RPMI7951 (cell line): ENCODE results near the gene OSBPL8. TPM values are rescaled to one million over a fixed set of nuclear protein-coding genes. Genes with fewer than 3 reads are reported as not detected.
"Not testable (repeated sequence)": the region's sequence is repeated elsewhere in the genome, so short reads cannot be mapped to it uniquely, and the experiment has no call there.

Experiments
- DNase-seq: peaks from one replicate; pipeline ENCODE4 v3.0.0-alpha.2; 2012; ENCODE audit warnings: low read depth
- total RNA-seq: library from RNA; depleted of rRNA; stranded (reverse); fragments of >200 nt; shearing (Covaris generic); gene quantifications from 2 replicates; pipeline ENCODE4 v1.2.3, GENCODE V29; 2014

Gene OSBPL8
- total RNA-seq, 1 experiment from 2014 or later = 55.9 TPM

DNA sequence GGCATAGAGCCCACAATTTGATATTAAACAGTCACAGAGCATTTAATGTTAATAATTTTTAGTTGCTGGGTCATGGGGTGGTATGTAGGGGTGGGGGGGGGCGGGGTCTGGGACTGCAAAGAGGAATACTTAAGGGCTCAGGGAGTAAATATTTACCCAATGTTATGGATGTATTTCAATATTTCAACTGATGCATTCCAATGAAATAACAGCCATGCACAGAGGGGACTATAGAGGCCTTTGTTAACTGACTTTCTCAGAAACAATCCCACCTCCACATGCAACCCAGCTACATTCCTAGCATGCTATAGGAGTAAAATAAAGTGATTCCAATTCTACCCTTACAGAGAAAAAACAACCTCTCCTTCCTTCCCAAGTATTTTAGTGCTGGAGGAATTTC lies 203.5 kb downstream of the OSBPL8 start:
- DNase-seq = no peak

DNA sequence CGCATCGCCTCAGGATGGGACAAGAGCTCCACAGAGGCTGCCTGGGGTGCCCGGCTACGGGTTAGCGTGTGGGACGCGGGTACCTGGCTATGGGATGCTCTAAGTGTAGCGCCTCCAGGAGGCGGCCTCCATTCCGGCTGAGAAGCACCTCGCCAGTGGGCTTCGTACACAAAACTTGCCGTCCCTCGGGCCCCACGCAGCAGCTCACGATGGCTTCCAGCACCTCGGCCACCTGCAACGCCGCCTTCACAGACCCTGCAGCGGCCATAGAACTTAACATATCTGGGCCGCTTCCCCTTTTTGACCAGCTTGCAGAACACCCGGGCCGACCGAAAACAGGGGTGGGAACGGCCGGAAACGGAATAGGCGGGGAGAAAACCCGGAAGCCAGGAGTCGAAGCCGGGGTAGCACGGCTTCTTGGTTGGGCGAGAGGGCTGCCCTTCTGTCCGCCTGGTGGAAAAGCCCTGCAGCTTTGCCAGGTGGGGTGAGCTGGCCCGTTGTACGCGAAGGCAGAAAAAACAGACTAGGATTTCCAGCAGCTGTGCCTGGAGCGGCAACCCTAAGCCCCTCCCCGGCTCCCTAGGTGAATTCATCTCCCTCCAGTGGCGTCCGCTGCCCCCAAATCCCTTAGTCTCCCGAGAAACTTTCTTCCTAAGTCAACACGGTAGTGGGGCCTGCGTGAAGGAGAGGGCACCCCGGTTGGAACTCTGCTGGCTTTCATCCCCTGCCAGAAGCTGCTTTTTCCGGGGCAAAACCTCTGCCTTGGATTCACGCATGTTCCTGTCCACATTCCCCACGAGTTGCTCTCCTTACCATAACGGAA lies 211.3 kb downstream of the OSBPL8 start, which contains the start of gene BBS10:
Gene BBS10, minus strand, starts transcription at position 337 of the 823 bp plus-strand sequence. Its CDS starts 57 bp downstream, at position 280.
- peak; percentile 89 for DNase-seq

DNA sequence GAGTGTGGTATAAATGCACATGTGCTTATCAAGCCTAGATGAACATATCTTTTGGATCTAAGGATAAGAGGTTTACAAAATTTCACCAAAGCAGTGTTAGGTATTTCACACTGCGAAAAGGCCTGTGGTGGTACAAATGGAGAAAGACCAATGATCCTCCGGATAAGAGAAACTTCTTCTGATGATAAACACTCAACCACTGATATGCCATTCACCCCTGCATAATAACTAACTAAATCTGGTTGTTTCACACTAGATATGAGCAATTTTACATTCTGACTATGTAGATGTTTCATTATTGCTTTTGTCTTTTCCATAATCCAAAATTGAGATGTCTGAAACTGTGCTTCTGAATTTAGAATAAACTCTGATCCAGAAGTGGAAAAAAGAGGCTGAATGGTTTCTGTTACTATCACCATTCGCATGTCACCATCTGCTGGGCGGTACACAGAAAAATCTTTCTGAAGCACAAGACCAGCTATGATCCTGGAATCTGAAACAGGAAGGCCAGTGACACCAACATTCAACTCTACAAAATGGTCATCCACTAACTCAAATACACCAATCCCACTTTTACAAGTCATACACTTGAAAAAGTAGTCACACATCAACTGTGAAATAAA lies 212.7 kb downstream of the OSBPL8 start:
- peak; percentile 68 for DNase-seq

DNA sequence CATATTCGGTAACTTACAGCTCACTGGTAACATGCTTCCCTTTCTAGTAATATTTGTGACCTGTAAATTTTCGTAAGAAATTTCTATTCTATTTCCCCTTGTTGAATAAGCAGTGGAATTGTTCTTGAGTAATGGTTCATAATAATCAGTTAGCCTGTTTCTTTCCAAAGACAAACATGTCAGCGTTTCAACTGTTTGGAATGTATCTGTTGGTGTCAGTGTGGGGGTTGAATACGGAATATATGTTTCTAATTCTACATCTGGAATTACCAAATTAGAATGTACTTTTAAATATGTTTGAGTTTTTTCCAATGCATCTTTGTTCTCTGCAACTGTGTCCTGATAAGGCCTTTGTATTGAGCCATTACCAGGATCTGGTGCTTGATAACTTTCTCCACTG lies 213.3 kb downstream of the OSBPL8 start:
- no peak for DNase-seq

DNA sequence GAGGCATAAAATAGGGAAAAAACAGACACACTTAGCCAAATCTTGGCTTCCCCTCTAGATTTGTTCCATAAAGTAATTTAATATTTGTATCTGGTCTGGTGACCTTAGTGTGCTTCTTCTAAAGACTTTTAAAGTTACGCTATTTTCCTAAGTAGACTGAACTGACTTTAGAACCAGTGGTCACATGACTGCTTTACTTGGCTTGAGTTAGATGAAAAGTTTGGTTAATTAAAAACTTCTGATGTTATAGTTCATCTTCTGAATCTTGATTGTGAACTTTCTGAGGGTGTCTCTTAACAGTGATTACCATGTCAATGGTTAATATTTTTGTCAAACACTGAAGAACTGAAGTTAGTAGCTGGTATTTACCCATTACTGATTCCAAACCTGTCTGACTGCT lies 214.0 kb downstream of the OSBPL8 start:
- no peak for DNase-seq

DNA sequence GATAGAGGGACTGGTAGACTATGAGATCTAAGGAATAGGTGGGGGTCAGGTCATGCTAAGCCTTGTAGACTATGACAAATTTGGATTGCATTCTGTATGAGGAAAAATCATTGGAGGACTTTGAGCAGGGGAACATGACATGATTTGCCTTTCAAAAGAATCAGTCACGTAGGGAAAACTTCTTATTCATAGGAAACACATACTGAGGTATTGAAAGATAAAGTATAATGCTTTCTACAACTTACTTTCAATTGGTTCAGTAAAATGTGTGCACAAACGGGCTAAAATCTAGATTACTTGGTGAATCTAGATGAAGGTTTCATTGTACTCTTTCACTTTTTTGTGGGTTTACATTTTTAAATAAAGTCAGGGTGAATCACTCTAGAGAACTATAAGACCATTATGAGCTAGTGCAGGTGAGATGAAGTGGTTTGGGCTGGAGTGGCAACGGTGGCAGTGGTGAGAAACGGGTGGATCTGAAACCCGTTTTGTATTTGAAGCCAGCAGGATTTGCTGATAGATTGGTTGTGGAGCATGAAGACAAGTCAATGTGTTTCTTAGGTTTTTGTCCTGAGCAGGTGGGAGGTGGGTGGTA lies 218.0 kb downstream of the OSBPL8 start:
- peak; percentile 11 for DNase-seq

DNA sequence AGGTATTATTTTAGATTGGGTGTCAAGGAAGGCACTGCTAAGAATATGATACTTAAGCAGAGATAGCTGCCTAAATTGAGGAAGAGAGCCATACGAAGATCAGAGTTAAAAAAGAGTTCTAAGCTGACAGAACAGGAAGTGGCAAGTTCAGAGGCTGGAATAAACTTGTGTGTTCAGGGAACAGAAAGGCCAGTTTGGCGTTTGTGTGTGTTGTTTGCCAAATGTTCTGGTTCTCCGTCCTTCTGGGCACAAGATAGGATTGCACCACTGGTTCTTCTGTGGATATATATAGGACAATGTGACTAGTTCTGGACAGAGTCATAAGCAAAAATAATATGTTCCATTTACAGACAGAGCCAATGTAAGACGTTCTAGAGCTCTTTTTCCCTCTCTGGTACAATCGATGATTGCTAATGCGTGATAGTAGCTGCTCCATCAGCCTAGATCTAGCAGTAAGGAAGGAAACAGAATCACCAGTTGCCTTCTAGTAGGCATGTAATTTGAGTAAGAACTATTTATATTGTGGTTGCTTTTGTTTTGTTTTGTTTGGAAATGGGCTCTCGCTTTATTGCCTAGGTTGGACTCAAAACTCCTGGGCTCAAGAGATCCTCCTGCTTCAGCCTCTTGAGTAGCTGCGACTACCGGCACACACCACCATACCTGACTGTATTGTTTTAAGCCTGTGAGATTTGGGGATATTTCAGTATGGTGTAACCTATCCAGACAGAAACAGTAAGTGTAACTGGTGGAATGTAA lies 218.7 kb downstream of the OSBPL8 start:
- DNase-seq = no peak

DNA sequence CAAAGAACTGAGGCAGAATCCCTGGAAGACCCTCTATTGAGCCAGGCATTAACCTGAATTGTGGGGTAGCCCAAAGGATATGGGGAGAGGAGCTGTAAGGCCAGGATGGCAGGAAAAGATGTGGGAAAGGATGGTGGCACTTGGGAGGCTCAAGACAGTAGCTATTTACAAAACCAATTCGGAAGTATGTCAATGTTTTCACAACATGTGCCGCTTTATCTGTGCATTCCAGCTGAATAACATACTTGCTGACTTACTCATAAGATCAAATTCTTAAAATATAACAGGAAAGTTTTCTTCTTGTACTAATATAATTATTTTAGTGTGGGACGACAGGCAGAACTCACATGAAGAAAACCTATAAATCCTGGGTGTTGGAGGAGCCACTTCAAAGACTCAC lies 222.0 kb downstream of the OSBPL8 start:
- peak; percentile 45 for DNase-seq

DNA sequence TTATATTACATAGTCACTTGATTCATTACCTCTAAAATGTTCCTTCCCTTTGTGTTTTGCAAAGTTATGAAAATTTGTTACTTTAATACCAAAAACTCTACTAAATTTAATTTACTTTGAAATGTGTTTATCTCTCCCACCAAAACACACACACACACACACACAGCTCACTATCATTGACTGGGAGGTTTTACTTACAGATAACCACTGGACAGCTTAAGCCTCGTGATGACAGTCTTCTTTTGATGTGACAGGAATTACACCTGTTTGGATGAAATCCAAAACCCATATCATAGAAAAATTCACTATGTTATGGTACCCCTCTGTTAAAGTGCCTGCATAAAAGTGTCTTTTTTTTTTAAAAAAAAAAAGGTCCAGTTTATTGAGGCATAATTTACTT lies 227.0 kb downstream of the OSBPL8 start:
- DNase-seq = no peak

DNA sequence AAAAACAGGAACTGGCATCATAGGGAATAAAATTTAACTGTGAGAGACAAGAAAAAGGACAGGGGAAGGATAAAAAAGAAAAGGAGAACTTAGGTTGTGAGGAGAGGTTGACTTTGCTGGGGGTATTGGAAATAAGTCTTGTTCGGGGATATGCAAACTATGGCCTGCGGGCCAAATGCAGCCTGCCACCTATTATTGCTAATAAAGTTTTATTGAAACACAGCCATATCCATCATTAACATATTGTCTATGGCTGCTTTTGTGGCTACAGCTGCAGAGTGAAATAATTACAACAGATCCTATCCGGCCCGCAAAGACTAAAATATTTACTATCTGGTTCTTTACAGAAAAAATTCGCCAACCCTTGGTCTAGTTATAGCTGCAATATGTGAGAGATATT lies 230.0 kb downstream of the OSBPL8 start:
- no peak for DNase-seq

DNA sequence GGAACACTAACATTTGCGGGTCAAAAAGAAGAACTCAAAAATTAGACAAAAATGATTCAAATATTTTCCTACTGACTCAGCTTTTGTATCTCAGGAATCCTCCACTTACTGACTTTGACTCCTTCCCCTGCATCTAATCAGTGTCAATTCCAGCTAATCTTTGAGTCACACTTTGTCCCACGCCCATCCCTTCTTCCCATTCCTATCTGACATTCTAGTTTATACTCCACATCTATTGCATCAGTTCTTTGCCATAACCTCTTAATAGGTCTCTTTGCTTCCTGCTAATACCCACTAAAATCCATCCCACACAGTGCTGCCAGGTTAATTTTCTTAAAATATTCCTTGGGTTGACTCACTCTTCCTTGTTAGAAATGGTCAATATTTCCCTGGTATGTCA lies 230.4 kb downstream of the OSBPL8 start:
- peak; percentile 74 for DNase-seq

DNA sequence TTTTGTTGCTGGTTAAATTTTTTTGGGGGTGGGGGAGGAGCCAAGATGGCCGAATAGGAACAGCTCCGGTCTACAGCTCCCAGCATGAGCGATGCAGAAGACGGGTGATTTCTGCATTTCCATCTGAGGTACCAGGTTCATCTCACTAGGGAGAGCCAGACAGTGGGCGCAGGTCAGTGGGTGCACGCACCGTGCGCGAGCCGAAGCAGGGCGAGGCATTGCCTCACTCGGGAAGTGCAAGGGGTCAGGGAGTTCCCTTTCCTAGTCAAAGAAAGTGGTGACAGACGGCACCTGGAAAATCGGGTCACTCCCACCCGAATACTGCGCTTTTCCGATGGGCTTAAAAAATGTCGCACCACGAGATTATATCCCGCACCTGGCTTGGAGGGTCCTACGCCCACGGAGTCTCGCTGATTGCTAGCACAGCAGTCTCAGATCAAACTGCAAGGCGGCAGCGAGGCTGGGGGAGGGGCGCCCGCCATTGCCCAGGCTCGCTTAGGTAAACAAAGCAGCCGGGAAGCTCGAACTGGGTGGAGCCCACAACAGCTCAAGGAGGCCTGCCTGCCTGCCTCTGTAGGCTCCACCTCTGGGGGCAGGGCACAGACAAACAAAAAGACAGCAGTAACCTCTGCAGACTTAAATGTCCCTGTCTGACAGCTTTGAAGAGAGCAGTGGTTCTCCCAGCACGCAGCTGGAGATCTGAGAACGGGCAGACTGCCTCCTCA lies 239.8 kb downstream of the OSBPL8 start:
- DNase-seq = not testable (repeated sequence)

DNA sequence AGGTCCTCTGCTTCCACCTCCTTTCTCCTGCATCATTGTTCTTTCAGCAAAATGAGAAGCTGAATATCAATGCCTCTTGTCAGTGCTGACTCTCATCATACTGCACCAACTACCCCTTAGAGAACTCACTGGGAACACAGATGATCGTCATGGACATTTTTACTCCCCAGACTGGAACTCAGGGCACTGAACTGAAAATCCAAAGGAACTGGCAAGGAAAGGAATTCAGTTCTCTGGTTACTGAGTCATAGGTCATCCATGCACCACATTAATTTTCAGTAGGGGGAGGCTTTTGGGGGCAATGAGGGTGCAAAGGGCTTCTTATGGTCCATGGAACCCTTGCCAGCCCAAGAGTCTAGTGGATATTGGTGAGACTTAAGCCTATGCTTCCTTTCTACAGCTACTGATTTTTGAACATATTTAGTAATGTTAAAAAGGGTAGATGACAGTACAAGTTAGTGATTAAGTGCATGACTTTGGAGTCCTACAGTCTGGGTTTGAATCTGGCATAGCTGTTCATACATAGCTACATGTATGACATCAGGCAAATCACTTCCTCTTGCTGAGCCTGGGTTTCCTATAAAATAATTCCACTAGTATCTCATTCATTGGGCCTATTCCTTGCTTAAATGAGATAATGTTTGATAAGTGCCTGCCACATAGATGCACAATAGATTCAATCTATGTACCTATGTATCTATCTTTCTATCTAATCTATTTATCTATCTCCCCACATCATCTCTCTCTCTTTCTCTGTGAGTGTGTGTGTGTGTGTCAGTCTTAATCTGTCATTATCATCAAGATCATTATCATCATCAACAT lies 240.6 kb downstream of the OSBPL8 start:
- no peak for DNase-seq

DNA sequence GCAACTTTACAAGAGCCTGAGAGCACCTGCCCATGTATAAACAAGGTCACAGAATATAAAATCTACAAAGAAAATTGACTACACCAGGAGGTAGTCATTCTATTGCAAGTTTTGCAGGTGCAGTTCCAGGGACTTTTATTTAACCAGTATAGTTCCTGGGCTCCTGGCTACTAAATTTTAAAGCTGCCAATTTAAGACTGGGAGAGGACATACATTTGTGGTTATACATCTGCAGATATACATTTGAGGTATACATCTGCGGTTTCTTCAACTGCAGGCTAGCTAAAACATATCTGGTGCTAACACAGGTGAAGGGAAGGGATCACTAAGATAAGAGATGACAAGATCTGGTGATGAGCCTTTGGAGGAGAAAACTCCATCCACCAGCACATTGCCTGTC lies 241.6 kb downstream of the OSBPL8 start:
- no peak for DNase-seq

DNA sequence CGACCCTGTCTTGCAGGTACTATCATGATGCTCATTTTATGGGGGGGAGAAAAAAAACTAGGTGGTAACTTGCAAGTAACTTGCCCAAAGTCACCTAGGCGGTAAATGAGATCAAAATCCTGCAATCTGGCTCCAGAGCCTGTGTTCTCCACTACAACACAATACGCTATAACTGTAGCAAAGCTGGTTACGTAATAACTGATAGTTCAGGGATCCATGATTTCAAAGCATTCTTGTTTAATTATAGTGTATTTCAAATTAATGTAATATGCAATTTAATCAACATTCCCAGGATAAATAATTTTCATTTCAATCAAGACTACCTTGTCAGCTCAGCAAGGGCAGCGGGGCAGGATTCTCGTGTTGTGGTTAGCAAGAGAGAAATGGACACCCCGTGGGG lies 243.1 kb downstream of the OSBPL8 start:
- DNase-seq = no peak

DNA sequence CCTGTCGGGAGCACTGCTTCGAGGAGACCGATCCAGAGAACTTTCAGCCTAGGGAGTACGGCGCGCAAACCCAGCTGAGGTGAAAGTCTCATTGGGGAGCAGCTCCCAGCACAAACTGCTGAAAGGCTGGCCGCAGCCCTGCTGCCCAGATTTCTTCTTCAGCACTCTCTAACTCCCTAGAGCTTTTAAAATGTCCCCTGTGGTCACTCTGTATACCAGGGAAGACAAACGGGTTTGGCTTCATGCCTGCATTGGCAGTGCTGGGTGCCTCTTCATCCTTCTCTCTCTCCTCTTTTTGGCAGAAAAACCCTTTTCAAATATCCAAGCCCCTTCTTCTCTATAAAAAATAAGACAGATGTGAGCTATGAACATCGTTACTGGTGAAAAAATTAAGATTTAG lies 246.3 kb downstream of the OSBPL8 start:
- DNase-seq = no peak

DNA sequence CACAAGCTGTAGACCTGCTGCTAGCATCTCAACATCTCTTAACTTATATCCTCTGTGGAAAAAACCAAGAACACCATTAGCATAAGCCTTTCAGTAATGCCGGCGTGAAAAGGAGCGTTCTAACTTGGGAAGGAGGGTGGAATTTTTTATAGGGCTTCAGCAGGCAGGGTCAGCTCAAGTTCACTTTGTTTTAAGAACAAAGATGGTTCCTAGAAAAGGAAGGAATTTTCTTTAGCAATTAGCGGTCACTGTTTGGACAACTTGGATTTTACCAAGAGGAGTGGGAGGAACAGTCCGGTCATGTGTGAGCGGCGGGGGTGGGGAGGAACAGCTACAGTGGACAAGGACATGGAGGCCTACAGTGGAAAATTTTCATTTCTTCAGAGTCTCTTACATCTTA lies 247.3 kb downstream of the OSBPL8 start:
- DNase-seq = peak; percentile 71

DNA sequence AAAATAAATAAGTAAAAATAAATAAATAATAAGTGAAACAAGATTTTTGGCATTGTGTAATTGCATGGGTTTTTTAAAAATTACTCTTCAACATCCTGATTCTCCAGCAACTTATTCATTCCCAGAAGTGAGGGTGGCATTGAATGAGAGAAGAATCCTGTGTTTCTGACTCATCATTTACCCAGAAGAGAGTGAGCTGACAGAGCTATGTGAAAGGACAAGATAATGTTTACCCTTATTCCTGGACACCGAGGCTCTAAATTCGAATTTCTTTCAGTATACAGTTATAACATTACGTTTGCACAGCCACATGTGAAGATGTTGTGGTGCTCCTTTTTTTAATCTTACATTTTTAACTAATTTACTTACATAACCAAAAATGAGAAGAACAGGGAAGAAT lies 247.8 kb downstream of the OSBPL8 start:
- DNase-seq = peak; percentile 56

DNA sequence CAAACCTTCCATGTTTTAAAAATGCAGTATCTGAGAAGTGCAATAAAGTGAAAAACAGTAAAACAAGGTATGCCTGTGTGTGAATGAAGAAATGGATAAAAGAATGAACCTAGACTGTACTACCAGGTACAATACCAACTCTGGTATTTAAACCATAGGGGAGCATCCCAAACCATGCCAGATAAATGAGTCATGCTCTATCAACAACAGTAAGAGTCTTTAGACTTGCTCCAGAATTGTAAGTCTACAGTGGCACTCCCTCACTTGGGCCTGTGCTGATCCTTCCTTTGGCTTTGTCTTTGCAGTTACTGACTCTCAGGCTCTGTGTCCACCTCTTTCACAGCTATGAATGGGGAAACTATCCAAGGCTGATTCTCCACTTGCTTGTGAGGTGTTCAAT lies 249.5 kb downstream of the OSBPL8 start:
- peak; percentile 50 for DNase-seq

DNA sequence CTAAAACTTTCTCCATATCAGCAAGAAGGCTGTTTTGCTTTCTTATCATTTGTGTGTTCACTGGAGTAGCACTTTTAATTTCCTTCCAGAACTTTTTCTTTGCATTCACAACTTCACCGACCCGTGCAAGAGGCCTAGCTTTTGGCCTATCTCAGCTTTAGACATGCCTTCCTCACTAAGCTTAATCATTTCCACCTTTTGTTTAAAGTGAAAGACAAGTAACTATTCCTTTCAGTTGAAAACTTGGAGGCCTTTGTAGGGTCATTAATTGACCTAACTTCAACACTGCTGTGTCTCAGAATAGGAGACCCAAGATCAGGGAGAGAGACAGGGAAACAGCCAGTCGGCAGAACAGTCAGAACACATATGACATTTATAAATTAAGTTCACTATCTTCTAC lies 250.7 kb downstream of the OSBPL8 start:
- no peak for DNase-seq

DNA sequence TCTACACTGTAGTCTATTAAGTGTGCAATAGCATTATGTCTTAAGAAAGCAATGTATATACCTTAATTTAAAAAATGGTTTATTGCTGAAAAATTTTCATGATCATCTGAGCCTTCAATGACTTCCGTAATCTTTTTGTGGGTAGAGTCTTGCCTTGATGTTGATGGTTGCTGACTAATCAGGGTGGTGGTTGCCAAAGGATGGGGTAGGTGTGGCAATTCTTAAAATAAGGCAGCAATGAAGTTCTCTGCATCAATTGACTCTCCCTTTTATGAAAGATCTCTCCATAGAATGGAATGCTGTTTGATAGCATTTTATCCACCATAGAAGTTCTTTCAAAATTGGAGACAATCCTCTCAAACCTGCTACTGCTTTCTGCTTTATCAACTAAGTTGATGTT lies 252.5 kb downstream of the OSBPL8 start:
- DNase-seq = no peak
